Measurements from ENCODE around the gene TRAF2.

The TRAF2 gene

DNA sequence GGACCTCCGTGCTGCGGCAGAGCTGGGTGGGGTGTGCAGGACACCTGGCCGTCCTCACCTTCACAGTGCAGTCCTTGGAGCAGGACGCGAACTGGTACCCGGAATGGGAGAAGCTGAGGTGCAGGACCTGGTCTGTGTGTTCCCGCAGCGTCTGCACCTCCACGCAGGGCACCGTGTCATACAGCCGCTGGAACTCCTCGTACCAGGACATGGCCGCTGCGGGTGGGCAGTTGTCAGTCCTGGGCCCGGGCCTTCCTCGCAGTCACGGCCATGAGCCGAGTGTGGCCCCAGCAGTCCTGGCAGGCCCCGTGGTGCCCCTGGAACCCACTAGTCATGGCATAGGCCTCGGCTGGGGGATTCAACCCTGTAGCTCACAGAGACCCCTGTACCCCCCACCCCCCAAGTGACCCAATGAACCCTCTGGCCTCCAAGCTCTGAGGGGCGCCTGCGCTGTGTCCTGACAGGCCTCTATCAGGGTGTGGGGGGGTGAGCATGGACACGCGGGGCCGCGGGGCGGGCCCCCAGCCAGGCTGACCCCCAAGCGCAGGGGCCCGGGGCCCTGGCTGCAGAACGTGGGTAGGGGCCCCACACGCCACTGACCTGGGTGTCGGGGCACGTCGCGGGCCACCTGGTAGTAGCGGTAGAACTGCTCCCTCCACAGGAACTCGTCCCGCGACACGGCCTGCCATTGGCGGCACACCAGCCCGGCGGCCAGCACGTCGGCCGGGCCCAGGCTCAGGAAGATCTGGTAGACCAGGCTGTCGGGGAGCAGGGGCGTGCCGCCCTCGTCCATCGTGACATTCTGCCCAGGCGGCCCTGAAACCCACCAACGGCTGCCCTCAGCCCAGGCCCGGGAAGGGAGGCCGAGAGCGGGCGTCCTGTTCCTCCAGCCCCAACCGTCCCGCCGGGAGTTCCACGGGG is 57.2 kb downstream of the TRAF2 start:
- Histone ChIP-seq H3K4me2 (ENCODE audit: low read length) (peak overlapping the region; percentile 83), H3K9ac (no peak overlapping the region), H3K36me3 (ENCODE audit: control insufficient read depth, insufficient read depth, low read length) (no peaks in the 10 kb centered on the region), H3K4me3 (ENCODE audit: low read depth, low read length) (peak overlapping the region; percentile 78), H2AFZ (peak overlapping the region; percentile 28), H3K27ac (peak overlapping the region; percentile 19), H3K4me1 (peaks cover 3% of the 10 kb centered on the region), H3K79me2 (no peaks in the 10 kb centered on the region), H3K9me3 (ENCODE audit: control insufficient read depth, low read length) (no peaks in the 10 kb centered on the region), H3K27me3 (ENCODE audit: control insufficient read depth, insufficient read depth, low read length) (no peaks in the 10 kb centered on the region)
- no peak for TF ChIP-seq CTCF (IDR thresholded peaks at IDR 0.05)

DNA sequence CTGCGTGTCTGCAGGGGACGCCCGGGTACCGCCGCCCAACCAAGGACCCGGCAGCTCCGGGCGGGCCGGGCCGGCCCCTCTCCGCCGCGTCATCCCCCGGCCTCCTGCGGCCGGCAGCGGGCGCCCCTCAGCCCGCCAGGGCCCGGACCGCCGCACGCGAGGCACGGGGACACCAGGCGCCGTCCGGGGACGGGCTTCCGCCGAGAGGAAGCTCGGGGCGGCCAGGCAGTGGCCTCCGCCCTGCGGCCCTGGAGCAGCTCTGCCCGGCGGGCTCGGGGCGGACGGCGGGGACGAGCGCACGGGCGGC is 57.8 kb downstream of the TRAF2 start:
- Histone ChIP-seq H3K4me2 (ENCODE audit: low read length) (peak overlapping the region; percentile 83), H3K27ac (no peak overlapping the region), H3K27me3 (ENCODE audit: control insufficient read depth, insufficient read depth, low read length) (no peaks in the 10 kb centered on the region), H3K4me3 (ENCODE audit: low read depth, low read length) (peak overlapping the region; percentile 78), H3K9ac (no peak overlapping the region), H3K4me1 (peaks cover 3% of the 10 kb centered on the region), H3K79me2 (no peaks in the 10 kb centered on the region), H2AFZ (peak overlapping the region; percentile 28), H3K36me3 (ENCODE audit: control insufficient read depth, insufficient read depth, low read length) (no peaks in the 10 kb centered on the region), H3K9me3 (ENCODE audit: control insufficient read depth, low read length) (no peaks in the 10 kb centered on the region)
- no peak for TF ChIP-seq CTCF (IDR thresholded peaks at IDR 0.05)

GRCh38 chr9:136944519-136945332 is 58.4 kb downstream of the TRAF2 start, which contains the start of the genes C8G and FBXW5:
Gene C8G (plus strand): TSS chr9:136945243. CDS start chr9:136945321, 78 bp downstream.
Gene FBXW5 (minus strand): TSS chr9:136944738. CDS start chr9:136944083, 655 bp downstream.
- H3K4me1 ChIP-seq: peaks cover 3% of the 10 kb centered on the region
- peak within 1 kb of the TSS; percentile 78 for H3K4me3 ChIP-seq (ENCODE audit: low read depth, low read length)
- H3K79me2 ChIP-seq: no peaks in the 10 kb centered on the region
- no peaks in the 10 kb centered on the region for H3K9me3 ChIP-seq (ENCODE audit: control insufficient read depth, low read length)
- H3K36me3 ChIP-seq (ENCODE audit: control insufficient read depth, insufficient read depth, low read length): no peaks in the 10 kb centered on the region
- peak within 1 kb of the TSS; percentile 83 for H3K4me2 ChIP-seq (ENCODE audit: low read length)
- peak within 1 kb of the TSS; percentile 19 for H3K27ac ChIP-seq
- H3K9ac ChIP-seq: no peak within 1 kb of the TSS
- H2AFZ ChIP-seq: peak within 1 kb of the TSS; percentile 29
- no peaks in the 10 kb centered on the region for H3K27me3 ChIP-seq (ENCODE audit: control insufficient read depth, insufficient read depth, low read length)
- TF ChIP-seq CTCF (IDR thresholded peaks at IDR 0.05): peak; percentile 92

GRCh38 chr9:136945333-136946227 is 59.3 kb downstream of the TRAF2 start:
- Histone ChIP-seq H3K4me3 (ENCODE audit: low read depth, low read length) (no peak overlapping the region), H3K9ac (no peak overlapping the region), H3K4me2 (ENCODE audit: low read length) (no peak overlapping the region), H3K27me3 (ENCODE audit: control insufficient read depth, insufficient read depth, low read length) (no peaks in the 10 kb centered on the region), H3K9me3 (ENCODE audit: control insufficient read depth, low read length) (no peaks in the 10 kb centered on the region), H3K27ac (no peak overlapping the region), H3K79me2 (no peaks in the 10 kb centered on the region), H3K4me1 (peaks cover 3% of the 10 kb centered on the region), H3K36me3 (ENCODE audit: control insufficient read depth, insufficient read depth, low read length) (no peaks in the 10 kb centered on the region), H2AFZ (no peak overlapping the region)
- TF ChIP-seq CTCF (IDR thresholded peaks at IDR 0.05): no peak

Data from parathyroid adenoma (tissue), 2 donors.